Cardiac muscle cell (in vitro differentiated cells and primary cell): ENCODE measurements around the gene COPB2. TPM values are rescaled to one million over a fixed set of nuclear protein-coding genes. Genes with fewer than 3 reads are reported as not detected.
A peak's percentile ranks its signal among the peaks of the same experiment; 100 is the strongest.

Experiments
- DNase-seq, 2 donors: peaks; one replicate each; pipeline versions ENCODE4 v3.0.0 to v3.0.0-alpha.2; 2010 to 2017; ENCODE audit warnings: low read depth in 1 of 2, low spot score in 1 of 2
- H3K27ac ChIP-seq: fragments of 200-600 bp; sonication (generic); 2 replicates; pipeline ENCODE4 v1.5.1; 2016
- H3K27me3 ChIP-seq: fragments of 200-600 bp; sonication (generic); 2 replicates; pipeline ENCODE4 v1.6.0; 2016; ENCODE audit warnings: control low read depth
- H3K36me3 ChIP-seq: fragments of 200-600 bp; sonication (generic); 2 replicates; pipeline ENCODE4 v1.5.1; 2016; ENCODE audit warnings: control low read depth
- H3K4me1 ChIP-seq: fragments of 200-600 bp; sonication (generic); 2 replicates; pipeline ENCODE4 v1.8.1; 2017; ENCODE audit warnings: low read depth, mild to moderate bottlenecking, mixed run types
- H3K4me3 ChIP-seq: fragments of 200-600 bp; sonication (generic); 2 replicates; pipeline ENCODE4 v1.5.1; 2016; ENCODE audit warnings: mild to moderate bottlenecking
- H3K9me3 ChIP-seq: fragments of 200-600 bp; sonication (generic); 2 replicates; pipeline ENCODE4 v1.5.1; 2017; ENCODE audit warnings: low read depth, mild to moderate bottlenecking, control low read depth
- polyA plus RNA-seq: library from polyadenylated mRNA; unstranded; fragments of >200 nt; fragmentation: Nextera tagmentation; extraction: Ambion mirVana; gene quantifications from 2 replicates; pipeline ENCODE4 v1.2.1, GENCODE V29; 2016
- total RNA-seq: library from RNA; depleted of rRNA; stranded (reverse); fragments of >200 nt; gene quantifications from 2 replicates; pipeline ENCODE4 v1.2.3, GENCODE V29; 2016
- TF ChIP-seq, protein P1 (sequence below): IDR thresholded peaks from 2 replicates; pipeline ENCODE4 v1.5.1; 2012; ENCODE audit warnings: low read depth, mild to moderate bottlenecking, low read length

The COPB2 gene
- total and polyA plus RNA-seq, 2 experiments from 2014 or later, result 87.3 to 166 TPM

DNA sequence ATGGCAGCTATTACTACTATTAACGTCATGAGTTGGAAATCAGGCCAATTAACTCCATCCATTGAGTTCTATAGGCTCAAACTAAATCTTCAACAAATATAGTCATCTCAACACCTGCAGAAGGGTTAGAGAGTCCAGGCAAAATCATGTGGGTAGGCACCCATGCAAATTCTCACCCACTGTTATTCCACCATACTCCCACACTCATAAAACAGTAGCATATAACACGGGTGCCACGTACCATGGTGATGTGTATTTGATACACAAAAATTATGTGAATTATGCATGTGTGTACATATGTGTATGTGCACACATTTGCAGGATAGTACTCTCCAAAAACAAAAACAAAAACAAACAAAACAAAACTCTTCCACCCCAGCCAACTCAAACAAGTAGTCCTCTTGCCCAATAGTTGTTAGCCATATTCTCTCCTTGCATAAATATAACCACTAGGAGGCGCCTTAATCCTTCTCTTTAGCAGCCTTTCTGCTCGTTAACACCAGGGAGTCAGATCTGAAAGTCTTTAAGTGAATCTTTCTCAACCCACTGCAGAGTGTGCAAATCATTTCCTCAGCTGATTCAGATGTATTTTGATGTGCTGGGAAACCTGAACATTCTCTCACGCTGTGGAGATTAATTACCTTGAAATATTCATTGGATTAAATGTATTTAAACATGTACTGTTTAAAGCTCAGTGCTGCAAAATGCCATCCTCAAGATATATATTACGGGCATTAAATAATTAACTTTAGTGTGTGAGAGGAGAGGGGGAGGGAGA lies 38.0 kb upstream of the COPB2 start:
- Histone ChIP-seq H3K27ac (no peak overlapping the region), H3K36me3 (peaks cover 7% of the 10 kb centered on the region), H3K4me1 (peaks cover 5% of the 10 kb centered on the region), H3K27me3 (no peaks in the 10 kb centered on the region), H3K4me3 (no peak overlapping the region), H3K9me3 (no peaks in the 10 kb centered on the region)
- peak; percentile 87 to 88 for DNase-seq
- TF ChIP-seq, protein P1, sequence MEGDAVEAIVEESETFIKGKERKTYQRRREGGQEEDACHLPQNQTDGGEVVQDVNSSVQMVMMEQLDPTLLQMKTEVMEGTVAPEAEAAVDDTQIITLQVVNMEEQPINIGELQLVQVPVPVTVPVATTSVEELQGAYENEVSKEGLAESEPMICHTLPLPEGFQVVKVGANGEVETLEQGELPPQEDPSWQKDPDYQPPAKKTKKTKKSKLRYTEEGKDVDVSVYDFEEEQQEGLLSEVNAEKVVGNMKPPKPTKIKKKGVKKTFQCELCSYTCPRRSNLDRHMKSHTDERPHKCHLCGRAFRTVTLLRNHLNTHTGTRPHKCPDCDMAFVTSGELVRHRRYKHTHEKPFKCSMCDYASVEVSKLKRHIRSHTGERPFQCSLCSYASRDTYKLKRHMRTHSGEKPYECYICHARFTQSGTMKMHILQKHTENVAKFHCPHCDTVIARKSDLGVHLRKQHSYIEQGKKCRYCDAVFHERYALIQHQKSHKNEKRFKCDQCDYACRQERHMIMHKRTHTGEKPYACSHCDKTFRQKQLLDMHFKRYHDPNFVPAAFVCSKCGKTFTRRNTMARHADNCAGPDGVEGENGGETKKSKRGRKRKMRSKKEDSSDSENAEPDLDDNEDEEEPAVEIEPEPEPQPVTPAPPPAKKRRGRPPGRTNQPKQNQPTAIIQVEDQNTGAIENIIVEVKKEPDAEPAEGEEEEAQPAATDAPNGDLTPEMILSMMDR, result peak; percentile 72

- peaks cover 16% of the 10 kb centered on the region for H3K4me1 ChIP-seq
- peaks cover 7% of the 10 kb centered on the region for H3K36me3 ChIP-seq
Observed at GRCh38 chr3:139425745-139426400, 36.4 kb upstream of the COPB2 start.

GRCh38 chr3:139423232-139423631 lies 33.8 kb upstream of the COPB2 start:
- Histone ChIP-seq H3K9me3 (no peaks in the 10 kb centered on the region), H3K4me3 (no peak overlapping the region), H3K36me3 (peaks cover 7% of the 10 kb centered on the region), H3K27me3 (no peaks in the 10 kb centered on the region), H3K4me1 (peaks cover 25% of the 10 kb centered on the region), H3K27ac (no peak overlapping the region)
- DNase-seq, result no peak
- TF ChIP-seq, protein P1, result no peak

More at GRCh38 chr3:139425745-139426400, 36.4 kb upstream of the COPB2 start:
- no peak for DNase-seq
- Histone ChIP-seq H3K27ac (no peak overlapping the region), H3K27me3 (no peaks in the 10 kb centered on the region), H3K4me3 (no peak overlapping the region), H3K9me3 (no peaks in the 10 kb centered on the region)
- TF ChIP-seq, protein P1, result no peak

GRCh38 chr3:139421460-139421859 lies 32.0 kb upstream of the COPB2 start:
- peaks cover 25% of the 10 kb centered on the region for H3K4me1 ChIP-seq
- TF ChIP-seq, protein P1, result no peak
- no peak overlapping the region for H3K4me3 ChIP-seq
- peak overlapping the region; percentile 59 for H3K27ac ChIP-seq
- H3K36me3 ChIP-seq, result peaks cover 7% of the 10 kb centered on the region
- DNase-seq, result peak in 1 of 2 donors; percentile 42
- no peaks in the 10 kb centered on the region for H3K27me3 ChIP-seq
- no peaks in the 10 kb centered on the region for H3K9me3 ChIP-seq

- H3K27me3 ChIP-seq, result no peaks in the 10 kb centered on the region
- H3K4me1 ChIP-seq, result peaks cover 25% of the 10 kb centered on the region
- TF ChIP-seq, protein P1, result no peak
- H3K27ac ChIP-seq, result peak overlapping the region; percentile 59
- no peak overlapping the region for H3K4me3 ChIP-seq
- DNase-seq, result peak in 1 of 2 donors; percentile 12
- no peaks in the 10 kb centered on the region for H3K9me3 ChIP-seq
- peaks cover 7% of the 10 kb centered on the region for H3K36me3 ChIP-seq
Observed at GRCh38 chr3:139421040-139421439, 31.6 kb upstream of the COPB2 start.
